OCI-LY1 (cell line): ENCODE measurements around the gene PTPMT1.

ENCODE experiments used
- H2AFZ ChIP-seq: fragments of 200-600 bp; sonication (generic), shearing (Covaris generic); 2 replicates; pipeline ENCODE4 v1.6.0; 2014; ENCODE audit warnings: antibody characterized with exemption, mild to moderate bottlenecking, low read length
- H3F3A ChIP-seq: fragments of 200-600 bp; sonication (generic), shearing (Covaris generic); 2 replicates; pipeline ENCODE4 v1.6.0; 2014; ENCODE audit warnings: mild to moderate bottlenecking, antibody characterized with exemption, low read length, moderate library complexity; ENCODE audit not compliant: insufficient read depth
- H3K27ac ChIP-seq: fragments of 200-600 bp; sonication (generic); 2 replicates; pipeline ENCODE4 v1.5.1; 2014; ENCODE audit warnings: low read length, mixed run types, mild to moderate bottlenecking, low read depth; ENCODE audit not compliant: poor library complexity, severe bottlenecking
- H3K27me3 ChIP-seq: fragments of 200-600 bp; sonication (generic); 2 replicates; pipeline ENCODE4 v1.6.0; 2014; ENCODE audit warnings: antibody characterized with exemption, mild to moderate bottlenecking, low read length, moderate library complexity; ENCODE audit not compliant: insufficient read depth
- H3K36me3 ChIP-seq: fragments of 200-600 bp; sonication (generic); 2 replicates; pipeline ENCODE4 v1.6.1; 2014; ENCODE audit warnings: mild to moderate bottlenecking, antibody characterized with exemption, low read length, moderate library complexity, mixed read lengths; ENCODE audit not compliant: insufficient read depth
- H3K4me1 ChIP-seq: fragments of 200-600 bp; sonication (generic); 2 replicates; pipeline ENCODE4 v1.5.1; 2014; ENCODE audit warnings: mild to moderate bottlenecking, low read length, moderate library complexity; ENCODE audit not compliant: insufficient read depth, severe bottlenecking
- H3K4me2 ChIP-seq: fragments of 200-600 bp; sonication (generic), shearing (Covaris generic); 2 replicates; pipeline ENCODE4 v1.6.1; 2014; ENCODE audit warnings: low read length
- H3K4me3 ChIP-seq: fragments of 200-600 bp; sonication (generic); 2 replicates; pipeline ENCODE4 v1.5.1; 2014; ENCODE audit warnings: low read length, low read depth, mild to moderate bottlenecking, mixed read lengths; ENCODE audit not compliant: poor library complexity, severe bottlenecking
- H3K79me2 ChIP-seq: fragments of 200-600 bp; shearing (Covaris generic); 2 replicates; pipeline ENCODE4 v1.6.1; 2016; ENCODE audit warnings: mixed run types, low read length, mixed read lengths; ENCODE audit not compliant: insufficient read depth
- H3K9ac ChIP-seq: fragments of 200-600 bp; sonication (generic), shearing (Covaris generic); 2 replicates; pipeline ENCODE4 v1.6.1; 2014; ENCODE audit warnings: mild to moderate bottlenecking, low read length, mixed read lengths
- H3K9me2 ChIP-seq: fragments of 200-600 bp; sonication (generic), shearing (Covaris generic); 2 replicates; pipeline ENCODE4 v1.6.1; 2014; ENCODE audit warnings: low read depth, mild to moderate bottlenecking, low read length, mixed read lengths
- H3K9me3 ChIP-seq: fragments of 200-600 bp; shearing (Covaris generic); 2 replicates; pipeline ENCODE4 v1.6.1; 2014; ENCODE audit warnings: low read length, mixed read lengths
- H4K20me1 ChIP-seq: fragments of 200-600 bp; sonication (generic), shearing (Covaris generic); 2 replicates; pipeline ENCODE4 v1.6.0; 2016; ENCODE audit warnings: mild to moderate bottlenecking, low read length; ENCODE audit not compliant: insufficient read depth
- EZH2 ChIP-seq: fragments of 200-600 bp; sonication (generic), shearing (Covaris generic); IDR thresholded peaks from 2 replicates; pipeline ENCODE4 v1.8.0; 2017; ENCODE audit warnings: borderline replicate concordance, mixed run types, mild to moderate bottlenecking, antibody characterized with exemption, low read length, moderate library complexity, mixed read lengths
- TF ChIP-seq, protein P1 (sequence below): fragments of 200-600 bp; sonication (generic), shearing (Covaris generic); IDR thresholded peaks from 2 replicates; pipeline ENCODE4 v1.5.1; 2017; ENCODE audit warnings: mild to moderate bottlenecking, antibody characterized with exemption, low read length, moderate library complexity, mixed read lengths

Gene PTPMT1

DNA sequence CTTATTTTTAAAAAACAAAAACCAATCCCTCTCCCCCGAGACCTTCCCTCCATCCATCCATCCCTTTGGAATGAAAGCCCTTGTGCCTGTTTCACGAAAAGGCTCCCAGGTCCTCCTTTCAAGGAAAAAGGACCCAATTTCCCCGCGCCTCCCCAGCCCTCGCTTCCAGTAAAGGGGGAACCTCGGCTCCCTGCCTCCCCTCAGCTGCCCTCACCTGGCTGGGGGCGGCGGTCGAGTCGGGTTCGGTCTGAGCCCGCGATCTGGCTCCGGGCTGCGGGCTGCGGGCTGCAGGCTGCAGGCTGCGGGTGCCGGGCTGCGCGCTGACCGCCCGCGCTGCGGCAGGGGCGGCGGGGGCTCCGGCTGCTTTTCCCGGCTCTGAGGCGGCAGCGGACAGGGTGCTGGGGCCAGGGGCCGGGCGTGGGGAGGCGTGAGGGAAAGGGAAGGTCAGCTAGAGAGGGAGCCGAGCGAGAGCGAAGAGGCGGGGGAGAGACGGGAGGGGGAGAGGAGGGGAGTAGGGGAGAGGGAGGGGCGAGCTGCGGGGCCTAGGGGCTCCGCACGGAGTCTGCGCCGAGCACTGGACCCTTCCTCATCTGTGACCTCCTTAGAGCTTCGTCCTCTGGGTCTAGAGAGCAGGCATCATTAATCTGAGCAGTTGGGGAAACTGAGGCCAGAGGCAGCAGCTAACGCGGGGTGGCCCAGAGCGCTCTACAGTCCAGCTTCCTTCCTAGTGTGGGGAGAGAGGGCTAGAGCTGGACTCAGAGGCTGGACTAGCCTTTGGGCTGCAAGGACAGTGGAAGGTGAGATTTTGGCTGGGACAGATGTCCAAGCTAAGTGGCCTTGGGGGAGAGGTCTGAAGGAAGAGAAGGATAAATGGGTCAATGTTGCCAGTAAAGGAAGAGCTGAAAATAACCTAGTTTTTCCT, 28.8 kb downstream of the PTPMT1 start, which contains the start of gene C1QTNF4:
TSS of gene C1QTNF4 (minus strand) at position 478 of the 922 bp plus-strand sequence. CDS start 3,601 bp downstream, outside the sequence.
- Histone ChIP-seq H3K9me3 (no peaks in the 10 kb centered on the region), H3K79me2 (no peaks in the 10 kb centered on the region), H3K4me1 (no peaks in the 10 kb centered on the region), H3K36me3 (no peaks in the 10 kb centered on the region), H3F3A (no peaks in the 10 kb centered on the region), H3K27me3 (peaks cover 4% of the 10 kb centered on the region; the same call in 1 of the 2 replicates), H3K4me3 (no peak within 1 kb of the TSS), H4K20me1 (no peaks in the 10 kb centered on the region), H3K9me2 (no peaks in the 10 kb centered on the region), H3K4me2 (no peak within 1 kb of the TSS), H3K9ac (no peak within 1 kb of the TSS), H3K27ac (no peak within 1 kb of the TSS), H2AFZ (no peak within 1 kb of the TSS)
- TF ChIP-seq, protein P1, sequence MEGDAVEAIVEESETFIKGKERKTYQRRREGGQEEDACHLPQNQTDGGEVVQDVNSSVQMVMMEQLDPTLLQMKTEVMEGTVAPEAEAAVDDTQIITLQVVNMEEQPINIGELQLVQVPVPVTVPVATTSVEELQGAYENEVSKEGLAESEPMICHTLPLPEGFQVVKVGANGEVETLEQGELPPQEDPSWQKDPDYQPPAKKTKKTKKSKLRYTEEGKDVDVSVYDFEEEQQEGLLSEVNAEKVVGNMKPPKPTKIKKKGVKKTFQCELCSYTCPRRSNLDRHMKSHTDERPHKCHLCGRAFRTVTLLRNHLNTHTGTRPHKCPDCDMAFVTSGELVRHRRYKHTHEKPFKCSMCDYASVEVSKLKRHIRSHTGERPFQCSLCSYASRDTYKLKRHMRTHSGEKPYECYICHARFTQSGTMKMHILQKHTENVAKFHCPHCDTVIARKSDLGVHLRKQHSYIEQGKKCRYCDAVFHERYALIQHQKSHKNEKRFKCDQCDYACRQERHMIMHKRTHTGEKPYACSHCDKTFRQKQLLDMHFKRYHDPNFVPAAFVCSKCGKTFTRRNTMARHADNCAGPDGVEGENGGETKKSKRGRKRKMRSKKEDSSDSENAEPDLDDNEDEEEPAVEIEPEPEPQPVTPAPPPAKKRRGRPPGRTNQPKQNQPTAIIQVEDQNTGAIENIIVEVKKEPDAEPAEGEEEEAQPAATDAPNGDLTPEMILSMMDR, result no peak
- TF ChIP-seq EZH2, result no peak

DNA sequence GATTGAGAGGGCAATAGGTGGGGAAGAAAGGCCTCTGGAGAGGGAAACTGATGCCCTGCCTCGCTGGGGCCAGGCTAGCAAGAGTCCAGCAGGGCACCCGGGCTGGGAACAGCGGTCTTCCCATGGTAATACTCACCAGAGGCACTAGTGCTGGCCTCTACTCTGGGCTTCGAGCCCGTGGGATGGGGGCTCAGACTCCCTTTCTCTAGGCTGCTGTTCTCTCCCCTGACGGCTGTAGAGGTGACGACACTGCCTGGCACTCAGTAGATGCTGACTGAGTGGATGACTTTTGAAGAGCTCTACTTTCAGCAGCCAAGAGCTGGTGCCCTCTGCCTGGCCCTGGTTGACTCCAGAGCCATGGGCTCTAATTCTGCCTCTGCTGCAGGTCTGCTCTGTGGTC, 29.6 kb downstream of the PTPMT1 start:
- H3K4me2 ChIP-seq, result no peak overlapping the region
- H2AFZ ChIP-seq, result no peak overlapping the region
- no peak overlapping the region for H3K9ac ChIP-seq
- no peak overlapping the region for H3K27ac ChIP-seq
- H3K27me3 ChIP-seq, result peaks cover 4% of the 10 kb centered on the region; the same call in 1 of the 2 replicates
- no peak for TF ChIP-seq EZH2
- TF ChIP-seq, protein P1, result no peak
- no peaks in the 10 kb centered on the region for H3K79me2 ChIP-seq
- no peak overlapping the region for H3K4me3 ChIP-seq
- no peaks in the 10 kb centered on the region for H3K9me2 ChIP-seq
- H3K9me3 ChIP-seq, result no peaks in the 10 kb centered on the region
- no peaks in the 10 kb centered on the region for H3K4me1 ChIP-seq
- H4K20me1 ChIP-seq, result no peaks in the 10 kb centered on the region
- no peaks in the 10 kb centered on the region for H3K36me3 ChIP-seq
- H3F3A ChIP-seq, result no peaks in the 10 kb centered on the region

DNA sequence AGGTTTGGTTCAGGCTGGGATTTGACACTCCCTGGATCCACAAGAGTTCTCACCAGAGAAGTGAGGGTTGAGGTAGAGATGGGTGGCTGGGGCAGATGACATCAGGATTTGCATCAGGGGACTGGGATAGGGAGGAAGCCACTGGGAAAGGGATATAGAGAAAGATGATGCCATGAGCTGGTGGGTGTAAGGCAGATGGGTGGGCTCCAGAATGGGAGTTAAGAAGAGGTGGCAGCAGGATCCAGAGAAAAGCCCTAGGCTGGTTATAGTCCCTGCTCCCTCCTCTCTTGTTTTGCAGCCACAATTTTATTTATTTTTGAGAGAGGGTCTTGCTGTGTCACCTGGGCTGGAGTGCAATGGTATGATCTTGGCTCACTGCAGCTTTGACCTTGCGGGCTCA, 30.6 kb downstream of the PTPMT1 start:
- no peak overlapping the region for H3K4me2 ChIP-seq
- H3K4me3 ChIP-seq, result no peak overlapping the region
- no peaks in the 10 kb centered on the region for H3K4me1 ChIP-seq
- H3K27ac ChIP-seq, result no peak overlapping the region
- no peaks in the 10 kb centered on the region for H3K36me3 ChIP-seq
- H3K9me3 ChIP-seq, result no peaks in the 10 kb centered on the region
- no peak for TF ChIP-seq EZH2
- TF ChIP-seq, protein P1, result no peak
- H3K9ac ChIP-seq, result no peak overlapping the region
- H3F3A ChIP-seq, result no peaks in the 10 kb centered on the region
- no peak overlapping the region for H2AFZ ChIP-seq
- no peaks in the 10 kb centered on the region for H3K79me2 ChIP-seq
- no peaks in the 10 kb centered on the region for H3K9me2 ChIP-seq
- H4K20me1 ChIP-seq, result no peaks in the 10 kb centered on the region
- peaks cover 4% of the 10 kb centered on the region; the same call in 1 of the 2 replicates for H3K27me3 ChIP-seq
